BJ (cell line): ENCODE measurements around the gene CD96. TPM values are rescaled to one million over a fixed set of nuclear protein-coding genes. Genes with fewer than 3 reads are reported as not detected.

Experiments
- CTCF ChIA-PET: fragments of 350-600 bp; formaldehyde crosslinking; extraction: SDS; loops from one replicate; lab custom pipeline; 2021; ENCODE audit warnings: antibody characterized with exemption, inconsistent platforms; lab: Yijun Ruan, JAX
- POLR2A ChIA-PET: fragments of 300-600 bp; sonication (Branson Sonifier 250); formaldehyde crosslinking; extraction: SDS; loops from one replicate; lab custom pipeline; 2021; ENCODE audit warnings: antibody characterized with exemption; lab: Charles Lee
- DNase-seq: peaks from one replicate; pipeline ENCODE4 v3.0.0-alpha.2; 2011; ENCODE audit warnings: low read depth
- H3K27me3 ChIP-seq: 2 replicates; pipeline ENCODE4 v1.6.0; 2011; ENCODE audit warnings: low read length; ENCODE audit not compliant: control insufficient read depth, insufficient read depth
- H3K36me3 ChIP-seq: 2 replicates; pipeline ENCODE4 v1.5.1; 2011; ENCODE audit warnings: low read length; ENCODE audit not compliant: control insufficient read depth, insufficient read depth
- H3K4me3 ChIP-seq: 2 replicates; pipeline ENCODE4 v1.5.1; 2011; ENCODE audit warnings: low read depth, mild to moderate bottlenecking, control low read depth, low read length
- polyA plus RNA-seq: library from polyadenylated mRNA; depleted of rRNA; stranded (reverse); fragments of >200 nt; gene quantifications from 2 replicates; pipeline ENCODE4 v1.2.3, GENCODE V29; 2011
- TF ChIP-seq, protein P1 (sequence below): IDR thresholded peaks from 2 replicates; pipeline ENCODE4 v1.5.1; 2011; ENCODE audit warnings: low read depth, mild to moderate bottlenecking, control low read depth, inconsistent platforms, low read length, moderate library complexity; ENCODE audit not compliant: insufficient read depth

Gene CD96
- polyA plus RNA-seq, 1 experiment: 0.06 TPM

DNA sequence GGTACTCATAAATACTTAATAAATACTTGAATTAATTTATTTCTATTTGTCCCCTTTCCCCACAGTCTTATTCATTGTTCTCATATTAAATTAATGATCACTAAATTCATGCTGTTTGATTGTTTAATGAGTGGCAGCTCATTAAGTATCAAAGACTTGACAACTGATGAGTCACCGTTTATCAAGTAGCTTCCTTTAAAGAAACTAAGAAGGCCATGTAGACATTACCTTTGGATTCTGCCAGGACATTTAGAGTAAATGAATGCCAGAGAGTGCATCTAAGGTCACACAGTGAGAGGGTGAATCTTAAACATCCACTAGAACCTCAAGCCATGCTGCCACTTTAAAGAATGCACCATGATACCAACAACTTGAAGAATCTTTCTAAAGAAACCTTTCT lies 29.3 kb downstream of the CD96 start:
- Histone ChIP-seq H3K4me3 (no peak overlapping the region), H3K27me3 (no peaks in the 10 kb centered on the region), H3K36me3 (no peaks in the 10 kb centered on the region)
- DNase-seq: no peak
- TF ChIP-seq, protein P1, sequence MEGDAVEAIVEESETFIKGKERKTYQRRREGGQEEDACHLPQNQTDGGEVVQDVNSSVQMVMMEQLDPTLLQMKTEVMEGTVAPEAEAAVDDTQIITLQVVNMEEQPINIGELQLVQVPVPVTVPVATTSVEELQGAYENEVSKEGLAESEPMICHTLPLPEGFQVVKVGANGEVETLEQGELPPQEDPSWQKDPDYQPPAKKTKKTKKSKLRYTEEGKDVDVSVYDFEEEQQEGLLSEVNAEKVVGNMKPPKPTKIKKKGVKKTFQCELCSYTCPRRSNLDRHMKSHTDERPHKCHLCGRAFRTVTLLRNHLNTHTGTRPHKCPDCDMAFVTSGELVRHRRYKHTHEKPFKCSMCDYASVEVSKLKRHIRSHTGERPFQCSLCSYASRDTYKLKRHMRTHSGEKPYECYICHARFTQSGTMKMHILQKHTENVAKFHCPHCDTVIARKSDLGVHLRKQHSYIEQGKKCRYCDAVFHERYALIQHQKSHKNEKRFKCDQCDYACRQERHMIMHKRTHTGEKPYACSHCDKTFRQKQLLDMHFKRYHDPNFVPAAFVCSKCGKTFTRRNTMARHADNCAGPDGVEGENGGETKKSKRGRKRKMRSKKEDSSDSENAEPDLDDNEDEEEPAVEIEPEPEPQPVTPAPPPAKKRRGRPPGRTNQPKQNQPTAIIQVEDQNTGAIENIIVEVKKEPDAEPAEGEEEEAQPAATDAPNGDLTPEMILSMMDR: no peak
- CTCF ChIA-PET: no interaction called here
- POLR2A ChIA-PET: no interaction called here

GRCh38 chr3:111571907-111572460 lies 30.0 kb downstream of the CD96 start:
- Histone ChIP-seq H3K27me3 (no peaks in the 10 kb centered on the region), H3K36me3 (no peaks in the 10 kb centered on the region), H3K4me3 (no peak overlapping the region)
- DNase-seq: no peak
- ChIA-PET CTCF (no interaction called here), POLR2A (no interaction called here)
- TF ChIP-seq, protein P1: no peak

GRCh38 chr3:111577113-111577512 lies 35.1 kb downstream of the CD96 start:
- no peak overlapping the region for H3K4me3 ChIP-seq
- H3K36me3 ChIP-seq: no peaks in the 10 kb centered on the region
- TF ChIP-seq, protein P1: no peak
- ChIA-PET POLR2A (no interaction called here), CTCF (interaction anchor here (1.0 to 6.8 kb wide), 8 partner anchors 40 to 436 kb away, joined by 3 to 72 read pairs (median 12); partner anchors contain the start of gene ABHD10)
- H3K27me3 ChIP-seq: no peaks in the 10 kb centered on the region
- no peak for DNase-seq

DNA sequence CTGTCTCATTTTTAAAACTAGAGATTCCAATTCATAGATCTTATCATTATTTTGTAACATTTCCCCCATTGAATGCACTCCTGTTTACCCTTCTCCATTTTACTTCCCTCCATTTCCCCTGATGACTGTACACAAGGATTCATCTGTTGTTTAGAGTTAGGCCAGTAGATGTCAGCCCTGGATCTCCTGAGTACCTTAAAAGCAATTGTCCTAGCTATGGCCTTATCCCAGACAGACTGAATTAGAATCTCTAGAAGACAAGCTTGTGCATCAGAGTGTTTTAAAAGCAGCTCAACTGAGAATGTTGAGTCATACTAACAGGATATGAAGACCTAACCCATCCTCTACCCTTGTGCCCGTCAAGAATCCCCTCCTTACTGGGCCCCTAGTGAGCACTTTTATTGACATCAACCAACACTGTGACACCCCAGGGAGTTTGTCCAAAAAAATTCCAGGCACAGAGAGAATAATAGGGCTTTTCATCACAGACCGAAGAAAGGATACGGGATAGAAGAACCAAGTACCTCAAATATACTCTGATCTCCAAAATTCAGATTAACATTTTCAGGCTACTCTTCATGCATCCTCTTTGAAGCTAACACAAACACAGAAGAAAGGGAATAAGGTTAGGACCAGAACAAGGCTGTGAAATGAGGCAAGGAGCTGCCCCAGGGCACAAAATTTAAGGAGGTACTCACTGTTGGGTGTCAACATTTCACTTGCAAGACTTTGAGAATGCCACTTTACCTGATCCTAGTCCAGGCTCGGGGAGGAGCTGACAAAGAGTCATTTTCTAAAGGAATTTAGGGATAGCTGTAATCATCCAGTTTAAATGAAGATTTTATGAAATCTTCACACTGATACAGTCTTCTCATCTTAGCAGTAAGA lies 36.0 kb downstream of the CD96 start:
- Histone ChIP-seq H3K4me3 (no peak overlapping the region), H3K36me3 (no peaks in the 10 kb centered on the region), H3K27me3 (no peaks in the 10 kb centered on the region)
- POLR2A ChIA-PET: no interaction called here
- peak; percentile 44 for DNase-seq
- CTCF ChIA-PET: interaction anchor here (0.7 to 6.8 kb wide), 24 partner anchors 9 to 462 kb away, joined by 3 to 72 read pairs (median 3); partner anchors contain the start of gene ABHD10
- TF ChIP-seq, protein P1: peak; percentile 76

DNA sequence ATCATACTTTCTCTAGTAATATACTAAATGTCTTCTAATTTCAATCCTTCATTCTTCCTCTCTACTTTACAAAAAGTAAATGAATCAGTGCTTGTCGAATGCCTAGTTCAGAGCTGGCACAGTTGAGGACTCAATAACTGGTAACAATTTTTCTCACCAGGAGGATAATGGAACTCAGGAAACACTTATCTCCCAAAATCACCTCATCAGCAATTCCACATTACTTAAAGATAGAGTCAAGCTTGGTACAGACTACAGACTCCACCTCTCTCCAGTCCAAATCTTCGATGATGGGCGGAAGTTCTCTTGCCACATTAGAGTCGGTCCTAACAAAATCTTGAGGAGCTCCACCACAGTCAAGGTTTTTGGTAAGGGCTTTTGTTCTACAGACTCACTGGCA lies 36.9 kb downstream of the CD96 start:
- no peak for DNase-seq
- POLR2A ChIA-PET: no interaction called here
- no peaks in the 10 kb centered on the region for H3K27me3 ChIP-seq
- TF ChIP-seq, protein P1: no peak
- H3K4me3 ChIP-seq: no peak overlapping the region
- CTCF ChIA-PET: interaction anchor here (0.7 to 6.8 kb wide), 18 partner anchors 9 to 461 kb away, joined by 3 to 72 read pairs (median 4); no protein-coding TSS in a partner anchor
- H3K36me3 ChIP-seq: no peaks in the 10 kb centered on the region
